HG03025 (cell line): Measurements from ENCODE around the gene TUBA1C.
A peak's percentile ranks its signal among the peaks of the same experiment; 100 is the strongest.
"Not testable (repeated sequence)": the region's sequence is repeated elsewhere in the genome, so short reads cannot be mapped to it uniquely, and the experiment has no call there.

Experiments used
- ATAC-seq: cut with Tn5 transposase; IDR thresholded peaks from one replicate; pipeline ENCODE4 v1.9.1; 2021; ENCODE audit warnings: mild to moderate bottlenecking, moderate library complexity; ENCODE audit not compliant: unreplicated experiment, low FRiP score

TUBA1C gene

GRCh38 chr12:49305762-49306510 is 41.1 kb downstream of the TUBA1C start:
- ATAC-seq, result no peak

- no peak for ATAC-seq
These were observed 44.5 kb downstream of the TUBA1C start for GRCh38 chr12:49309386-49309785.

- not testable (repeated sequence) for ATAC-seq
These were observed 45.6 kb downstream of the TUBA1C start for GRCh38 chr12:49310451-49311000.

GRCh38 chr12:49314811-49315210 is 49.9 kb downstream of the TUBA1C start:
- no peak for ATAC-seq

- ATAC-seq, result not testable (repeated sequence)
These were observed 52.2 kb downstream of the TUBA1C start for GRCh38 chr12:49317118-49317517.

- ATAC-seq, result not testable (repeated sequence)
These were observed 55.7 kb downstream of the TUBA1C start for GRCh38 chr12:49320411-49321103.

GRCh38 chr12:49322367-49322707 is 57.5 kb downstream of the TUBA1C start:
- no peak for ATAC-seq

GRCh38 chr12:49322708-49323523 is 58.0 kb downstream of the TUBA1C start, which contains the start of gene TROAP:
Gene TROAP, plus strand, starts transcription at chr12:49323255. Its CDS starts 354 bp downstream, at chr12:49323609.
- peak; percentile 93 for ATAC-seq

GRCh38 chr12:49323524-49324097 is 58.7 kb downstream of the TUBA1C start:
- no peak for ATAC-seq
